Fibroblast of pulmonary artery (primary cell): ENCODE measurements around the gene DNAJA2.
"Not testable (repeated sequence)": the region's sequence is repeated elsewhere in the genome, so short reads cannot be mapped to it uniquely, and the experiment has no call there.

Experiments used
- DNase-seq: peaks from one replicate; pipeline ENCODE4 v3.0.0-alpha.2; 2010; ENCODE audit warnings: low read depth
- H3K4me3 ChIP-seq: replicated peaks from 2 replicates; pipeline ENCODE4 v1.5.1; 2011; ENCODE audit warnings: low read depth, mild to moderate bottlenecking, control low read depth, low read length, moderate library complexity
- TF ChIP-seq, protein P1 (sequence below): IDR thresholded peaks from 2 replicates; pipeline ENCODE4 v1.5.1; 2011; ENCODE audit warnings: mild to moderate bottlenecking, control low read depth, low read length, inconsistent platforms; ENCODE audit errors: missing control alignments

DNAJA2 gene

DNA sequence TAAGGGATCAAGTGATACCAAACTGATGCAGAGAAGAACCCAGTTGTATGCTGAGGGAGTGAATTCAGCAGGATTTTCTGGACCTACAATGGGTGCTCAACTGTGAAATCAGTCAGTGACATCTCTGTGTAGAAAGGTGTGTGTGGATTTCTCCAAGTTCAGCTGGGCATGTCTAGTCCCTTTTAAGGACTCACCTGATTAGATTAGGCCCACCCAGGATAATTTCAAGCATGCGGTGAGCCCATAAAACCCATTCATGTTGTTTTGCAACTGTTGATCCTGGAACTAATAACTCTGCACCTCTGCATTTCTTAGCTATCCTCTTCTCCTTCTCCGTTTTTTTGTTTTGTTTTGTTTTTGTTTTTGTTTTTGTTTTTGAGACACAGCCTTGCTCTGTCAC, 35.1 kb upstream of the DNAJA2 start:
- TF ChIP-seq, protein P1, sequence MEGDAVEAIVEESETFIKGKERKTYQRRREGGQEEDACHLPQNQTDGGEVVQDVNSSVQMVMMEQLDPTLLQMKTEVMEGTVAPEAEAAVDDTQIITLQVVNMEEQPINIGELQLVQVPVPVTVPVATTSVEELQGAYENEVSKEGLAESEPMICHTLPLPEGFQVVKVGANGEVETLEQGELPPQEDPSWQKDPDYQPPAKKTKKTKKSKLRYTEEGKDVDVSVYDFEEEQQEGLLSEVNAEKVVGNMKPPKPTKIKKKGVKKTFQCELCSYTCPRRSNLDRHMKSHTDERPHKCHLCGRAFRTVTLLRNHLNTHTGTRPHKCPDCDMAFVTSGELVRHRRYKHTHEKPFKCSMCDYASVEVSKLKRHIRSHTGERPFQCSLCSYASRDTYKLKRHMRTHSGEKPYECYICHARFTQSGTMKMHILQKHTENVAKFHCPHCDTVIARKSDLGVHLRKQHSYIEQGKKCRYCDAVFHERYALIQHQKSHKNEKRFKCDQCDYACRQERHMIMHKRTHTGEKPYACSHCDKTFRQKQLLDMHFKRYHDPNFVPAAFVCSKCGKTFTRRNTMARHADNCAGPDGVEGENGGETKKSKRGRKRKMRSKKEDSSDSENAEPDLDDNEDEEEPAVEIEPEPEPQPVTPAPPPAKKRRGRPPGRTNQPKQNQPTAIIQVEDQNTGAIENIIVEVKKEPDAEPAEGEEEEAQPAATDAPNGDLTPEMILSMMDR, result no peak

DNA sequence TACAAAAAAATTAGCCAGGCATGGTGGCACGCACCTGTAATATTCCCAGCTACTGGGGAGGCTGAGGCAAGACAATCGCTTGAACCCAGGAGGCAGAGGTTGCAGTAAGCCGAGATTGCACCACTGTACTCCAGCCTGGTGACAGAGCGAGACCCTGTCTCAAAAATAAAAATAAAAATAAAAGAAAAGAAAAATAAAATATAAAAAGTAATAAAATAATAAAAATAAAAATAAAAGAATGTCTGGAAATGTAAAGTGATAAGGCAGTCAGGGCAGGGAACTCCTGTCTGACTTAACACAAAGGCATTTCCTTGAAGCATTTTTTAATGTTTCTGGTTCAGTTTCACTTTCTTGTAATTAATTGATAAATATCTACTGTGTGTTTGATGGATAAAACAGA, 34.7 kb upstream of the DNAJA2 start:
- TF ChIP-seq, protein P1, result no peak
- no peak for DNase-seq
- H3K4me3 ChIP-seq, result no peak overlapping the region

More for the DNA sequence above, 35.1 kb upstream of the DNAJA2 start:
- H3K4me3 ChIP-seq, result no peak overlapping the region
- DNase-seq, result no peak

DNA sequence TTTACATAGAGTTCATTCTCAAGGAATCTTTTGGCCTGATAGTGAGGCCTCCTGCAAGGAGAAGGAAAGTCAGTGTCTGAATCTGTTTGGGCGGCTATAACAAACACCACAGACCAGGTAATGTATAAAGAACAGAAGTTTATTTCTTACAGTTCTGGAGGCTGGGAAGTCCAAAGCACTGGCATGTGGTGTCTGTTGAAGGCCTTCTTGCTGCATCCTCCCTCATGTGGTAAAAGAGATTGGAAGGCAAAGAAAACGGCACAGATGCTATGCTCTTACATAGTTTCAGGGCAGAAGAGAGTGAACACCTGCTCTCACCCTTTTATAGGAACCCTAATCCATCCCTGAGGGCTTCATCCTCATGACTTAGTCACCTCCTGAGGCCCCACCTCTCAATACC, 31.2 kb upstream of the DNAJA2 start:
- TF ChIP-seq, protein P1, result no peak
- no peak overlapping the region for H3K4me3 ChIP-seq
- no peak for DNase-seq

DNA sequence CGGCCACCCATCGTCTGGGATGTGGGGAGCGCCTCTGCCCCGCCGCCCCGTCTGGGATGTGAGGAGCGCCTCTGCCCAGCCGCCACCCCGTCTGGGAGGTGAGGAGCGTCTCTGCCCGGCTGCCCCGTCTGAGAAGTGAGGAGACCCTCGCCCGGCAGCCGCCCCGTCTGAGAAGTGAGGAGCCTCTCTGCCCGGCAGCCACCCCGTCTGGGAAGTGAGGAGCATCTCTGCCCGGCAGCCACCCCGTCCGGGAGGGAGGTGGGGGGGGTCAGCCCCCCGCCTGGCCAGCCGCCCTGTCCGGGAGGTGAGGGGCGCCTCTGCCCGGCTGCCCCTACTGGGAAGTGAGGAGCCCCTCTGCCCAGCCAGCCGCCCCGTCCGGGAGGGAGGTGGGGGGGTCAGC, 26.6 kb upstream of the DNAJA2 start:
- not testable (repeated sequence) for DNase-seq, H3K4me3 ChIP-seq

DNA sequence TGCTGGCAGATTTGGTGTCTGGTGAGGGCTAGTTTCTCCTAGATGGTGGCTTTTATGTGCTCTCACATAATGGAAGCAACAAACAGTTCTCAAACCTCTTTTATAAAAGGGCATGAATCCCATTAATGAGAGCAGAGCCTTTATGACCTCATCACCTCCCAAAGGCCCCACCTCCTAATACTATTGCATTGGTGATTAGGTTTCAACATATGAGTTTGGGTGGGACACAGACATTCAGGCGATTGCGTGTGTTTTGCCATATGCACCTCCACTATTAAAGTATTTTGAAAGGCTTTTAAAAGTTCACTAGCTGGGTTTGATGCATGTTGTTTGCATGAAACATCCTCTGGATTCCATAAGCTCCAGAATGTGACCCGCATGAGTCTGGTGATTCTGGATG, 24.4 kb upstream of the DNAJA2 start:
- TF ChIP-seq, protein P1, result no peak
- no peak for DNase-seq
- H3K4me3 ChIP-seq, result no peak overlapping the region

DNA sequence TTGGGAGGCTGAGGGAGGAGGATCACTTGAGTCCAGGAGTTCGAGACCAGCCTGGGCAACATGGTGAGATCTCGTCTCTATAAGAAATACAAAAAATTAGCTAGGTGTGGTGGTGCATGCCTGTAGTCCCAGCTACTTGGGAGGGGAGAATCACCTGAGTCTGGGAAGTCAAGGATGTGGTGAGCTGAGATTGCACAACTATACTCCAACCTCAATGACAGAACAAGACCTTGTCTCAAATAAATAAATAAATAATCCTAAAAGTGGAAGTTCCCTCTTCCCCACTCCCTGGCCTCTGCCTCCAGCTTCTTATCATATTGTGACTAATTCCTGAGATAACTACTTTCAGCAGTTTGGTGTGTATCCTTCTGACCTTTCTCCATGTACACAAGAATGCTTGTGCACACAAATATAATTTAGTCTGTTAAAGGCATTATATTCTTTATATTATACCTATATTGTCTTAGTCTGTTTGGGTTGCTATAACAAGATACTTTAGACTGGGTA, 23.5 kb upstream of the DNAJA2 start:
- TF ChIP-seq, protein P1, result no peak
- H3K4me3 ChIP-seq, result no peak overlapping the region
- no peak for DNase-seq

DNA sequence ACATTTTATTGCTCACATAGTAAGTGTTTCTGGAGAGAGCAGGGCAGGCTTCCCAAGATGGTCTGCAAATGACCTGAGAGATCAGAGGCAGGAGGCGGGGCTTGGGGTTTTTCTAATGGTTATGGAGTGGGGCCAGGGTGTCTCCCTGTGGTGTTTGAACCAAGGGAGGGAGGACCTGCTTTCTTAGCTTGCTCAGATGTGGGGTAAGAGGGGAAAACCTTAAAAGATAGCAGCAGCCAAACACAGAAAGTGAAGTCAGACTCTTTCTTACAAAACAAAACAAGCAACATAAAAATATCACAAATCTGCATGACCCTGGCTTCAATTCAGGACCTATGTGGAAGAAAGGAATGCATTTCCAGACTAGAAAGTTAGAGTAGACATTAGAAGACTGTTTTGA, 22.9 kb upstream of the DNAJA2 start:
- TF ChIP-seq, protein P1, result no peak
- no peak overlapping the region for H3K4me3 ChIP-seq
- DNase-seq, result peak; percentile 13
